ENCODE results near the gene ZDHHC22.

Gene ZDHHC22

DNA sequence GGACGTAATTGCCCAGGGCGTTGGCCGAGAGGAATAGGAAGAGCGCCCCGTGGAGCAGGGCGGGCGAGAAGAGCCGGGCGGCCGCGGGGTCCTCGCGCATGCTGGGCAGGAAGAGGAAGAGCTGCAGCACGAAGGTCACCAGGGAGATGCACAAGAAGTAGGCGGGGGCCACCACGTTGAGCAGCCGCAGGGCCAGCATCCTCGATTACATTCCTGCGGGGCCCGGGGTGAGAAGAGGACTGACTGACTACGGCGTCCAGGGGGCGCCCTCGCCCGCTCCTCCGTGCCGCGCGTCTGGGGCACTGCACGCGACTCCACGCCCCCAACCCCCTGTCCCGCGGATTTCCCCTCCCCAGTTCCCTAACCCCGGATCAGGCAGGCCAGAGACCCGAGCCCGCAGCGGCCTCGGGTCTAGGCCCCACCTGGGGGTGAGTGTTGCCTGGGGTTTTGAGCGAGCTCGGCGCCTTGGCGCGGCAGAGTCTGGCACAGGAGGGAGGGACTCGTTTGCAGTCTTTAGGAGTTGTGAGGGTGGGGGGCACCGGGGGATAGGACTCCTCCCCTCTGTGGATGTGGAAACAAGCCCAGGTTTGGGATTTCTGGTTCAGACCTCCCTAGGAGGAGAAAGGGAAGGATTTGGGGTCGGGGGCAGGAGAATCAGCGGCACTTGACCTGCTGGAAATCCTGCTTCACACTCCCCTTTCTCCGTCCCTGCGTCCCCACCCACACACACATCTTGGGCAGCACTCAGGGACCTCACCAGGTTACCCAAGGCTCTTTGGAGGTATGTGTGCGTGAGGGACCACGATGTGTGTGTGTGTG lies 1.8 kb downstream of the ZDHHC22 start:
- TF ChIP-seq EGR1 (IDR thresholded peaks at IDR 0.05): no peak
- TF ChIP-seq, protein P1, sequence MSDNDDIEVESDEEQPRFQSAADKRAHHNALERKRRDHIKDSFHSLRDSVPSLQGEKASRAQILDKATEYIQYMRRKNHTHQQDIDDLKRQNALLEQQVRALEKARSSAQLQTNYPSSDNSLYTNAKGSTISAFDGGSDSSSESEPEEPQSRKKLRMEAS (IDR thresholded peaks at IDR 0.05): peak; percentile 34; the same call in 1 of the 2 replicates
- no peak for TF ChIP-seq NFIC (IDR thresholded peaks at IDR 0.05)
- TF ChIP-seq EP300 (IDR thresholded peaks at IDR 0.05; ENCODE audit: borderline replicate concordance): 0 out of 2 replicates have a peak, but pooled peaks have one; percentile 6
- no peak for TF ChIP-seq TAF1 (IDR thresholded peaks at IDR 0.05; ENCODE audit: low read depth)
- no peak for TF ChIP-seq CEBPB (IDR thresholded peaks at IDR 0.05)
- TF ChIP-seq YY1 (IDR thresholded peaks at IDR 0.05; ENCODE audit: low read depth): no peak
- TF ChIP-seq FOXM1 (IDR thresholded peaks at IDR 0.05; ENCODE audit: borderline replicate concordance, low read depth): no peak
- peak; percentile 43 for TF ChIP-seq TEAD4 (IDR thresholded peaks at IDR 0.05)
- no peak for TF ChIP-seq CREB1 (IDR thresholded peaks at IDR 0.05; ENCODE audit: low read depth)
- peak; percentile 60 for TF ChIP-seq RAD21 (IDR thresholded peaks at IDR 0.05; ENCODE audit: low read depth)
- TF ChIP-seq, protein P2, sequence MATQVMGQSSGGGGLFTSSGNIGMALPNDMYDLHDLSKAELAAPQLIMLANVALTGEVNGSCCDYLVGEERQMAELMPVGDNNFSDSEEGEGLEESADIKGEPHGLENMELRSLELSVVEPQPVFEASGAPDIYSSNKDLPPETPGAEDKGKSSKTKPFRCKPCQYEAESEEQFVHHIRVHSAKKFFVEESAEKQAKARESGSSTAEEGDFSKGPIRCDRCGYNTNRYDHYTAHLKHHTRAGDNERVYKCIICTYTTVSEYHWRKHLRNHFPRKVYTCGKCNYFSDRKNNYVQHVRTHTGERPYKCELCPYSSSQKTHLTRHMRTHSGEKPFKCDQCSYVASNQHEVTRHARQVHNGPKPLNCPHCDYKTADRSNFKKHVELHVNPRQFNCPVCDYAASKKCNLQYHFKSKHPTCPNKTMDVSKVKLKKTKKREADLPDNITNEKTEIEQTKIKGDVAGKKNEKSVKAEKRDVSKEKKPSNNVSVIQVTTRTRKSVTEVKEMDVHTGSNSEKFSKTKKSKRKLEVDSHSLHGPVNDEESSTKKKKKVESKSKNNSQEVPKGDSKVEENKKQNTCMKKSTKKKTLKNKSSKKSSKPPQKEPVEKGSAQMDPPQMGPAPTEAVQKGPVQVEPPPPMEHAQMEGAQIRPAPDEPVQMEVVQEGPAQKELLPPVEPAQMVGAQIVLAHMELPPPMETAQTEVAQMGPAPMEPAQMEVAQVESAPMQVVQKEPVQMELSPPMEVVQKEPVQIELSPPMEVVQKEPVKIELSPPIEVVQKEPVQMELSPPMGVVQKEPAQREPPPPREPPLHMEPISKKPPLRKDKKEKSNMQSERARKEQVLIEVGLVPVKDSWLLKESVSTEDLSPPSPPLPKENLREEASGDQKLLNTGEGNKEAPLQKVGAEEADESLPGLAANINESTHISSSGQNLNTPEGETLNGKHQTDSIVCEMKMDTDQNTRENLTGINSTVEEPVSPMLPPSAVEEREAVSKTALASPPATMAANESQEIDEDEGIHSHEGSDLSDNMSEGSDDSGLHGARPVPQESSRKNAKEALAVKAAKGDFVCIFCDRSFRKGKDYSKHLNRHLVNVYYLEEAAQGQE (IDR thresholded peaks at IDR 0.05; ENCODE audit: low read depth): 0 out of 2 replicates have a peak, but pooled peaks have one; percentile 11
- TF ChIP-seq ZBTB7A (IDR thresholded peaks at IDR 0.05; ENCODE audit: low read depth): no peak
- TF ChIP-seq TCF12 (IDR thresholded peaks at IDR 0.05; ENCODE audit: low read depth): no peak
- TF ChIP-seq, protein P3, sequence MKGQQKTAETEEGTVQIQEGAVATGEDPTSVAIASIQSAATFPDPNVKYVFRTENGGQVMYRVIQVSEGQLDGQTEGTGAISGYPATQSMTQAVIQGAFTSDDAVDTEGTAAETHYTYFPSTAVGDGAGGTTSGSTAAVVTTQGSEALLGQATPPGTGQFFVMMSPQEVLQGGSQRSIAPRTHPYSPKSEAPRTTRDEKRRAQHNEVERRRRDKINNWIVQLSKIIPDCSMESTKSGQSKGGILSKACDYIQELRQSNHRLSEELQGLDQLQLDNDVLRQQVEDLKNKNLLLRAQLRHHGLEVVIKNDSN (IDR thresholded peaks at IDR 0.05): no peak

DNA sequence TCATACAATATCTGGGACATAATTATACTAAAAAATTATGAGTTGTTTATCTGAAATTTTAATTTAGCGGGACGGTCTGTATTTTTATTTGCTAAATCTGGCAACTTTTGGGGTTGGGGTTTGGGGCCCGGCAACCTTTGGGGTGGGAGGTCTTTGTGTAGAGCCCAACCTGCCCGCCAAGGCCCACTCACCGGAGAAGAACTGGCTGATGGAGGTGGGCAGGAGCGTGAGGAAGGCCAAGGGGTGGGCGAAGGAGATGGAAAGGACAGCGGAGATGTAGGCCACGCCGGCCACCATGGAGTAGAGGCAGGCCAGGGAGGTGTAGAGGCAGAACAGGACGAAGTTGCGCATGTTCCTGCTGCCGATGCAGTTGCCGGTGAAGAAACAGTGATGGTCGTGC lies 2.6 kb downstream of the ZDHHC22 start:
- TF ChIP-seq, protein P2 (IDR thresholded peaks at IDR 0.05; ENCODE audit: low read depth): no peak
- TF ChIP-seq TCF12 (IDR thresholded peaks at IDR 0.05; ENCODE audit: low read depth) (no peak), RAD21 (IDR thresholded peaks at IDR 0.05; ENCODE audit: low read depth) (no peak), FOXM1 (IDR thresholded peaks at IDR 0.05; ENCODE audit: borderline replicate concordance, low read depth) (no peak), EGR1 (IDR thresholded peaks at IDR 0.05) (no peak), CEBPB (IDR thresholded peaks at IDR 0.05) (no peak), ZBTB7A (IDR thresholded peaks at IDR 0.05; ENCODE audit: low read depth) (no peak), TAF1 (IDR thresholded peaks at IDR 0.05; ENCODE audit: low read depth) (no peak), TEAD4 (IDR thresholded peaks at IDR 0.05) (no peak), NFIC (IDR thresholded peaks at IDR 0.05) (no peak)
- TF ChIP-seq, protein P3 (IDR thresholded peaks at IDR 0.05): no peak

DNA sequence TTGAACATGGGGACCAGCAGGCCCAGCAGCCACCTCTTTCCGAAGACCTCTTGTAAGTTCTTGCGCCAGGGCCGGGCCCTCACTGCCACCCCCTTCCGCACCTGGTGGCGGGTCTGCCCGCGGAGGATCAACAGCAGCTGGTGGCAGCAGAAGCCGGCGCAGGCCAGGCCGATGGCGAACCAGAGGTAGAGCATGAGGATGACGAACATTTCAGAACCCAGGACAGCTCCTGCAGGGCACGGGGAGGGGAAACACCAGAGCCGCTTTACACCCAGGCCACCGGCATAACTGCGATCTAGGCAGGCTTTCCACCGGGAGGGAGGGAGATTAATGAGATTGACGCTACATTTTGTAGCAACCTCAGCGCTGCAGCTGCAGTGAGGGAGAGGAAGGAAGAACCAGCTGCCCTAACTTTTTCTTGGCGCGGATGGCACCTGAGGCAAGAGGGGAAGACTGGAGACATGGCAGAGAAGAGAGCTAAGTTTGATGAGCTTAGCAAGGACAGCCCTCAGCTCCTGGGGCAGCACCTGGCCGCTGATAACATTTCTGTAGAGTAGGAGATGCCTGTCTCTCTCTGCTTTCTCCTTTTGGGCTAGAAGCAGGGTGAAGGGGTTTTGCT lies 7.8 kb downstream of the ZDHHC22 start:
- TF ChIP-seq, protein P3 (IDR thresholded peaks at IDR 0.05): 0 out of 2 replicates have a peak, but pooled peaks have one; percentile 33
- TF ChIP-seq CEBPB (IDR thresholded peaks at IDR 0.05) (no peak), RAD21 (IDR thresholded peaks at IDR 0.05; ENCODE audit: low read depth) (peak; percentile 34; the same call in 1 of the 2 replicates), ZBTB7A (IDR thresholded peaks at IDR 0.05; ENCODE audit: low read depth) (no peak), YY1 (IDR thresholded peaks at IDR 0.05; ENCODE audit: low read depth) (peak; percentile 54; the same call in 1 of the 2 replicates), TCF12 (IDR thresholded peaks at IDR 0.05; ENCODE audit: low read depth) (no peak), TEAD4 (IDR thresholded peaks at IDR 0.05) (peak; percentile 39; the same call in 1 of the 2 replicates), CREB1 (IDR thresholded peaks at IDR 0.05; ENCODE audit: low read depth) (no peak), EGR1 (IDR thresholded peaks at IDR 0.05) (no peak), TAF1 (IDR thresholded peaks at IDR 0.05; ENCODE audit: low read depth) (no peak), EP300 (IDR thresholded peaks at IDR 0.05; ENCODE audit: borderline replicate concordance) (no peak), FOXM1 (IDR thresholded peaks at IDR 0.05; ENCODE audit: borderline replicate concordance, low read depth) (no peak), NFIC (IDR thresholded peaks at IDR 0.05) (no peak)
- TF ChIP-seq, protein P2 (IDR thresholded peaks at IDR 0.05; ENCODE audit: low read depth): peak; percentile 96
- TF ChIP-seq, protein P1 (IDR thresholded peaks at IDR 0.05): peak; percentile 81
